GM12892 (cell line): ENCODE measurements around the gene ZMYND8.

Experiments used
- POLR2A ChIP-seq: IDR thresholded peaks from 2 replicates; pipeline ENCODE4 v1.6.1; 2011; ENCODE audit warnings: low read depth, low read length, control low read depth
- POLR2AphosphoS5 ChIP-seq: IDR thresholded peaks from 2 replicates; pipeline ENCODE4 v1.6.1; 2011; ENCODE audit warnings: low read depth, low read length, control low read depth
- TAF1 ChIP-seq: IDR thresholded peaks from 2 replicates; pipeline ENCODE4 v1.6.1; 2011; ENCODE audit warnings: low read depth, mild to moderate bottlenecking, control low read depth, low read length, borderline replicate concordance

DNA sequence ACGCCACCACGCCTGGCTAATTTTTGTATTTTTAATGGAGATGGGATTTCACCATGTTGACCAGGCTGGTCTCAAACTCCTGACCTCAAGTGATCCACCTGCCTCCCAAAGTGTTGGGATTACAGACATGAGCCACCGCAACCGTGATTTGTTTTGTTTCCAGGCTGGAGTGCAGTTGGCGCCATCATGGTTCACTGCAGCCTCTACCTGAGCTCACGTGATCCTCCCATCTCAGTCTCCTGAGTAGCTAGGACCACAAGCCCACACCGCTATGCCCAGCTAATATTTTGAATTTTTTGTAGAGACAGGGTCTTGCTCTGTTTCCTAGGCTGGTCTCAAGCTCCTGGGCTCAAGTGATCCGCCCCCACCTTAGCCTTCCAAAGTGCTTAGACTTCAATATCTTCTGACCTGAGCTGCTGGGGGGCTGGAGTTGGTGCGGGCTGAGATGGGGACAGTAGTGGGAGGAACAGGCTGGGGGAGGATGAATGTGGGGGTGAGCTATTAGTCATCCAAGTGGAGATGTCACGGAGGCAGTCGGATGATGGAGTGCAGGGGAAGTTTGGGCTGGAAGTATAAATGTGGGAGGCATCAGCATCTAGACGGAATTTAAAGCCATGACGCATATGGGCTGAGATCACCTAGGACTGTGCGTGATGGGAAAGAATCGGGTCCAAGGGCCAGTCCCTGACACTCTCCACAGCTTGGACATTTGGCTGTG lies 23.1 kb upstream of the ZMYND8 start:
- no peak for TF ChIP-seq POLR2AphosphoS5
- TF ChIP-seq POLR2A: no peak
- TF ChIP-seq TAF1: no peak
